GM18520 (cell line): Measurements from ENCODE around the gene NUFIP2.
"Not testable (repeated sequence)": the region's sequence is repeated elsewhere in the genome, so short reads cannot be mapped to it uniquely, and the experiment has no call there.

Experiments
- ATAC-seq: cut with Tn5 transposase; IDR thresholded peaks from one replicate; pipeline ENCODE4 v1.9.1; 2021; ENCODE audit not compliant: unreplicated experiment

NUFIP2 gene

DNA sequence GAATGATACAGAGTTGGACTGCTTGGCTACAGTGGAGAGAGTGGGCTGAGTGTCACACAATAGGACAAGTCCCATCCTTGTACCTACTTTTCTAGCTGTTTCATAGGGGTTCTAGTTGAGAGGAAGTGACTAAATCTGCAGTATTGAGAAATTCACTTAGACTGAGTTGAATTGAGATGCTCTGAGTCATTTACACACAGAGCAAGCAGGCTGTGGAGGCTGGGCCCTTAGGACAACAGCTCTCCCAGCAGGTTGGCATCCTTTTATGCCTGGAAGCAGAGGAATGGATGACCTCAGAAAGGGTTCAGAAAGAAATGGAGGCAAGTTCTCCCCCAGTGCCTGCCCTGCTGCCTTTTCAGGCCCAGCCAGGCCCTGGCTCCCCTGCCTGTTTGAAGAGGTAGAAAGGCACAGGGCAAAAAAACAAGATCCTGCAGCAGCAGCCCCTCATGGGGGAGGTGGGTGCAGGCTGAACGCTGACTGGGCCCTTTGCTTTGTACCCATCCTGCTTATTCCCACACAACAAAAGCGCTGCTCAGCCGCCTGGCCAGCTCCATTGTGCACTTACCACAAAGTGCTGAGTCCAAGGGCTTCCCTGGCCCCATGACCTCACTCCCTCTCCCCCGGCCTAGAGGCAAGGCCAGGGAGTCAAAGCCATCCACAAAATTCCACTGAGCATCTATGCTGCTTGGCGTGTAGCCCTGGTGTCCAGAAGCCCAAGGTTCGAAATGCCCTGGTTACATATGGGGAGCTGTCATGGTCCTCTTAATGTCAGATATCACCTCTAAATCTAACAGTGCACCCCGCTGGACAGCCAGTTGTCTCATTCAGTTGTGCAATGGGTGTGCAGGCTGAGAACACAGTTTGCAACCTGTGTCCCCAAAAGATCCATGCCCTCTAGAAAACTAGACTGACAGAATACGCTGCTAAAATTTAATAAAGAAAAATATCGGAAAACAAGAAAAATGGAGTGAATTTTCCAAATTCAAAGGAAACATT lies 52.7 kb downstream of the NUFIP2 start:
- ATAC-seq = no peak

DNA sequence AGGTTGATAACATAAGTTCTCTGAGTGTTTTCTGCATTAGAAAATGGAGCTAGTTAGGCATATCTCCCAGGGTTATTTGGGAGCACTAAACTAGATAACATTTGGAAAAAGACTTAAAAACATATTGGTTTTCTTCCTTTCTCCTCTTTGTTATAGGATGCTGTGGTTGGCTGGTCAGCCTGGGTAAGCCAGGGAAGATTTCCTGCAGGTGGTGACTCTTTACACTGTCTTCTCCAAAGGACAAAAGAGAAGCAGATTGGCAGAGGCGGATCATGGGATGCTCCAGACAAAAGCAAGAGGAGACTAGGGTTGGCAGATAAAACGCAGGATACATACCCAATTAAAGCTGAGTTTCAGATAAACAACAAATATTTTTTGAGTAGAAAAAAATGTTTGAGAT lies 53.5 kb downstream of the NUFIP2 start:
- no peak for ATAC-seq

DNA sequence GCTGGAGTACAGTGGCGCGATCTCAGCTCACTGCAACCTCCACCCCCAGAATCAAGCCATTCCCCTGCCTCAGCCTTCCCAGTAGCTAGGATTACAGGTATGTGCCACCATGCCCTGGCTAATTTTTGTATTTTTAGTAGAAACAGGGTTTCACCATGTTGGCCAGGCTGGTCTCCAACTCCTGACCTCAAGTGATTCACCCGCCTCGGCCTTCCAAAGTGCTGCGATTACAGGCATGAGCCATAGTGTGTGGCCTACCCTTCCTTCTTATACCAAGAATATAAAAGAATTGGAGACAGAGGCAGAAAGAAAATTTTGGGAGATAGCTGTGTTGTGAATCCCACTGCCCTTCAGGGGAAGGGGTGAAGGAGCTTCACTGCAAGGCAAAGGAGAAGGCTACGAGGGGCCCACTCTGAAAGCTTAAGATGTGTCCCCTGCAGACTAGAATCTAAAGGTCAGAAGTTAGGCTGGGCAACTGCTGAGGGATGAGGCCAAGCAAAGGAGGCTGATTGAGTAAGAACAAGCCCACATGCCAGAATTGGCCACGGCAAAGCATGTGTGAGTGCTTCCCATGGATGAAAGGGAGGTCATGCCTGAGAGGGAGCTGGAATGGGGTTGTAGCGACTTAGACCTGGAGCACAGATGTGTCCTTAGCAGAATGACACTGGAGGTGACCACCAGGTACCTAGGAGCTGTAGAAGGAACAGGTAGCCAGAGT lies 55.7 kb downstream of the NUFIP2 start:
- no peak for ATAC-seq

DNA sequence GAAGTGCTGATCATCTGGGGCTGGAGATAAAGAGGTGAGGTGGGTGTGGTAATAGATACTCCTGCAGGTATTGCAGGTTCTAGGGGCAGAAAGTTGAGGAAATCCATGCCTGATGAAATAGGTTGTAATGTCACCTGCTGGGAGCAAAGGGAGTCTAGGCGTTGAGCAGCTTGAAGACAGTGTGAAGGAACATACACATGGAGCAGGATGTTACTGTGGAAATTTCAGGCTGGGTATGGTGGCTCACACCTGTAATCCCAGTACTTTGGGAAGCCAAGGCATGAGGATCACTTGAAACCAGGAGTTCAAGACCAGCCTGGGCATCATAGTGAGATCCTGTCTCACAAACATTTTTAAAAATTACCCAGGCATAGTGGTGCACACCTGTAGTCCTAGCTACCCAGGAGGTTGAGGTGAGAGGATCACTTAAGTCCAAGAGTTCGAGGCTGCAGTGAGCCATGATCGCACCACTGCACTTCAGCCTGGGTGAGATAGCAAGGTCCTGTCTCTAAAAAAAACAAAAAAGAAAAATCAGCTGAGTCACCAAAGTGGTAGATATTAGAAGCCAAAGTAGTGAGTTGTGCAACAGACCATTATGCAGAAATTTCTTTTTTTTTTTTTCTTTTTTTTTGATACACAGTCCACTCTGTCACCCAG lies 56.3 kb downstream of the NUFIP2 start:
- ATAC-seq = no peak

DNA sequence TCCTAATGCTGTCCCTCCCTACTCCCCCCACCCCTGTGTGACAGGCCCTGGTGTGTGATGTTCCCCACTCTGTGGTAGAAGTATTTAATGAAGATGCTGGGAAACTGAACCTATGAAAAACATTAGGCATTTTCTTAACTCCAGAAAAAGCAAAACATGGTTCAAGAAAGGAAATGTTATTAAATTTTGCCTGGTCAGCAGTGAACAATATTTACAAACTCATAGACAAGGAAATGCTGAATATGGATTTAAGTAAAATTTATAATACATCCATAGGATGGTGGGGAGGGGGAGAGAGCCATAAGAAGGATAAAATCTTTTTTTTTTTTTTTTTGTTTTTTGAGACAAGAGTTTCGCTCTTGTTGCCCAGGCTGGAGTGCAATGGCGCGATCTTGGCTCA lies 58.0 kb downstream of the NUFIP2 start:
- no peak for ATAC-seq

DNA sequence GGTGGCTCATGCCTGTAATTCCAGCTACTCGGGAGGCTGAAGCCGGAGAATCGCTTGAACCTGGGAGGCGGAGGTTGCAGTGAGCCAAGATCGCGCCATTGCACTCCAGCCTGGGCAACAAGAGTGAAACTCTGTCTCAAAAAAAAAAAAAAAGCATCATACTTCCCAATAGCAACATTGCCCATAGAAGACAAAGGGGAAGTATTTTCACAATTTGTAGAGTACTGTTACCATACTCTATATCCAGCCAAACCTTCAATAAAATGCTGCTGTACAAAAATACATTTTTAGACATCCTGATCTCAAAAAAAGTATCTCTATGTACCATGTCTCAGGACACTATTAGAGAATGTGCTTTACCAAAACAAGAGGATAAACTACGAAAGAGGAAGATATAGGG lies 59.0 kb downstream of the NUFIP2 start:
- ATAC-seq = not testable (repeated sequence)

DNA sequence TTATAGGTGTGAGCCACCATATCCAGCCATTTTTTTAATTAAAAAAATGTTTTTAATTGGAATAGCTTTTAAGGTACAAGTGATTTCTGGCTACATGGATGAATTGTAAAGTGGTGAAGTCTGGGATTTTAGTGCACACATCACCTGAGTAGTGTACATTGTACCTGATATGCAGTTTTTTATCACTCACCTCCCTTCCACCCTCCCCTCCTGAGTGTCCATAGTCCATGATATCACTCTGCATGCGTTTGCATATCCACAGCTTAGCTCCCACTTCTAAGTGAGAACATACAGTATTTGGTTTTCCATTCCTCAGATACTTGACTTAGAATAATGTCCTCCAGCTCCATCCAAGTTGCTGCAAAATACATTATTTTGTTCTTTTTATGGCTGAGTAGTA lies 60.6 kb downstream of the NUFIP2 start:
- no peak for ATAC-seq

DNA sequence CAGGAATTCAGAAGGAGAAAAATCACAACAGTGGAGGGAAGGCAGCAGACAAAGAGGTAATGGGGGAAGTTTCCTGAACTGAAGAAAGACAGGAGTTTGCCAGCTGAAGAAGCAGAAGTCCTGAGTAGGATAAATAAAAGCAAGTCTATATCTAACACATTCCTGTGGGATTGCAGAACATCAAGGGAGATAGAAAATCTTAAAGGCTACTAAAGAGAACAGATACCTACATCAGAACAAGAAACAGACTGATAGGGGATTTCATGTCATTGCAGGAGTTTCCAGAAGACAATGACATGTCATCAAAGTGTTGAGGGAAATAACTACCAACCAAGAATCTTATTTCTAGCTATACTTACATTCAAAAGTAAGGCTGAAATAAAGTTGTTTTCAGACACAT lies 68.6 kb downstream of the NUFIP2 start:
- no peak for ATAC-seq

DNA sequence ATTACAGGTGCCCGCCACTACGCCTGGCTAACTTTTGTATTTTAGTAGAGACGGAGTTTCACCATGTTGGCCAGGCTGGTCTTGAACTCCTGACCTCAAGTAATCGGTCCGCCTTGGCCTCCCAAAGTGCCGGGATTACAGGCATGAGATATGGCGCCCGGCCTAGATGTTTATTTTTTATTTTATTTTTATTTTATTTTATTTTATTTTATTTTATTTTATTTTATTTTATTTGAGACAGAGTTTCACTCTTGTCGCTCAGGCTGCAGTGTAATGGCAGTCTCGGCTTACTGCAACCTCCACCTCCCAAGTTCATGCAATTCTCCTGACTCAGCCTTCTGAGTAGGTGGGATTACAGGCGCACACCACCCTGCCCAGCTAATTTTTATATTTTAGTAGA lies 72.6 kb downstream of the NUFIP2 start:
- not testable (repeated sequence) for ATAC-seq

DNA sequence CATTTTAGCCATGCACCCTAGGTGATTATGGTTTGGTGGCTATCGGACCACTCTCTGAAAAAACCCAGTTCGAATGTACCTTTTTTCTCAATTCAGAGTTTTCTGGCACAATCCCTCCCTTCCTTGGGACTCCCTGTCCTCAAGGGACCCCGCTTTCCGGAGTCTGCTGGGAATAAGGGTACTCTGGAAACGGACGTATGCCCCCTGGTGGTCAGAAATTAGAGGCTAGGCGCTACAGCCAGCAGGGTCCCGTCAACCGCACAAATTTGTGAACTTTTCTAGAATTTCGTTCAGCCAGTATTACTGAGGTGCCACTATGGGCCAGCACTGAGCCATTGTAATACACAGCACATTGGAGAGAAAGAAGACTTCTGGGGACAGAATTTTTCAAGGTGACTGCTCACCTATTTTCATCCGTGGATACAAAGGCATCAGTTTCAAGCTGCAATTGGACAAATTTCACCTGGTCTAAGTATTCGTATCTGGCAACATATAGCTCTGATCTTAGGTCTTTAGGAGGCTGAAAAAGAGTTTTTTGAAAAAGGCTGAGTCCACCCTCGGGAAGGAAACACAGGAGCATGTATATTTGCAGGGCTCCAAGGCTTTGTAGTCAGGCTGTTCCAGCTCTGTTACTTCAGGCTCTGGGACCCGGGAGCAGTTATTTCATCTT lies 74.4 kb downstream of the NUFIP2 start:
- no peak for ATAC-seq

DNA sequence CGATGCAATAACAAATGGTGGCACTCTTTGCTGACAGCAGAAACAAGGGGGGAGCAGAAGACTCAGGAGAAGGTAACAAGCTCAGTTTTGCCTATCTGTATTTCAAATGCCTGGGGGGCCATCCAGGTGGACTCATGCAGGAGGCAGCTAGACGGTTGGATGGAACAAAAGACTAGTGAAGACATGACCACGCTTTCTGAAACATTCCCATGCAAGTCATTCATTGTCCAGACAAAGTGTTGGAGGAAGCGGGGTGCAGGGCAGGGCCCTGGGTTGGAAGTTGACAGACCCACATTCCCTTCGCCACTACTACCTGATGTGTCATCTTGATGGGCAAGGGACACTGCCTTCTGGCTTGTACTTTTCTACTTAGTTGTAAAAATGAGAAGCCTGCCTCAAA lies 77.1 kb downstream of the NUFIP2 start:
- ATAC-seq = no peak

DNA sequence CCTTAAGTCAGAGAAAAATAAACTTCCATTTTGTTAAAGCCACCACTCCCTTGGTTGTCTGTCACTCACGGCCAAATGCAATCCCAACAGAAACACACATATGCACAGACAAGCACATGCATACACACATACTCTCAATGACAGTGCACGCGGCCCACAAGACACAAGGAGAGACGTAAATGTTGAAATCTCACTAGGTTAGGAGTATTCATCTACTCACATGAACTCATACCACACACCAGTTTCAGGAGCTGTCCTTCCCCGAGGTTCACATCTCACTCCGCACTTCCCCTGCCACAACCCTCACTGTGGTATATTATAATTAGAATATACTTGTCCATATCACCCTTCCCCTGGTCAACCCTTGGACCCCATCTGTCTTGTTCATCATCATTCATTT lies 77.8 kb downstream of the NUFIP2 start:
- no peak for ATAC-seq

DNA sequence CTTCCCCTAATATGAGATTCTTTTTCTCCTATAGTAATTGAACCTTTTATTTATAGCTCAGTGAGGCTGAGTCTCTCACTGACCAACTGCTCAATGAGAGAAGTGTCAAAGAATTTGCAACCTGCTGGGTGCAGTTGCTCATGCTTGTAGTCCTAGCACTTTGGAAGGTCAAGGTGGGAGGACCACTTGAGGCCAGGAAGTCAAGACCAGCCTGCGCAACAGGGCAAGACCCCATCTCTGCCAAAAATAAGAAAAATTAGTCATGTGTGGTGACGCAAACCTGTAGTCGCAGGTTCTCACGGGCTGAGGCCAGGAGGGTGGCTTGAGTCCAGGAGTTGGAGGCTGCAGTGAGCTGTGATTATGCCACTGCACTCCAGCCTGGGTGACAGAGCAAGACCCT lies 78.2 kb downstream of the NUFIP2 start:
- ATAC-seq = no peak

DNA sequence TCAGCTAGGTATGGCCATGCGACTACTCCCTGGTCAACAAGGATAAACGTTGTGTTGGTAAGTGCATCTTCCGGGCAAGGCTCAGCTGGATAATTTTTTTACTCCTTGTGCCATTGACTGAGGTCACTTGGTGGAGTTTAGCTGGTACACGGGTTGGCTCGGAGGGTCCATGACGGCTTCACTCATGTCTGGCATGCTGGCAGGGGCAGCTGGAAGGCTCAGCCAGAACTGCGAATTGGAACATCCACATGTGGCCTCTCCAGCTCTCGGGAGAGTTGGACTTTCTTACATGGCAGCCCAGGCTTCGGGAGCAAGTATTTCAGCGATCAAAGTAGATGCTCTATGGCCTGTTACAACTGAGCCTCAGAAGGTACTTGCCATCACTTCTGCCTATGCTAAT lies 78.8 kb downstream of the NUFIP2 start:
- no peak for ATAC-seq

DNA sequence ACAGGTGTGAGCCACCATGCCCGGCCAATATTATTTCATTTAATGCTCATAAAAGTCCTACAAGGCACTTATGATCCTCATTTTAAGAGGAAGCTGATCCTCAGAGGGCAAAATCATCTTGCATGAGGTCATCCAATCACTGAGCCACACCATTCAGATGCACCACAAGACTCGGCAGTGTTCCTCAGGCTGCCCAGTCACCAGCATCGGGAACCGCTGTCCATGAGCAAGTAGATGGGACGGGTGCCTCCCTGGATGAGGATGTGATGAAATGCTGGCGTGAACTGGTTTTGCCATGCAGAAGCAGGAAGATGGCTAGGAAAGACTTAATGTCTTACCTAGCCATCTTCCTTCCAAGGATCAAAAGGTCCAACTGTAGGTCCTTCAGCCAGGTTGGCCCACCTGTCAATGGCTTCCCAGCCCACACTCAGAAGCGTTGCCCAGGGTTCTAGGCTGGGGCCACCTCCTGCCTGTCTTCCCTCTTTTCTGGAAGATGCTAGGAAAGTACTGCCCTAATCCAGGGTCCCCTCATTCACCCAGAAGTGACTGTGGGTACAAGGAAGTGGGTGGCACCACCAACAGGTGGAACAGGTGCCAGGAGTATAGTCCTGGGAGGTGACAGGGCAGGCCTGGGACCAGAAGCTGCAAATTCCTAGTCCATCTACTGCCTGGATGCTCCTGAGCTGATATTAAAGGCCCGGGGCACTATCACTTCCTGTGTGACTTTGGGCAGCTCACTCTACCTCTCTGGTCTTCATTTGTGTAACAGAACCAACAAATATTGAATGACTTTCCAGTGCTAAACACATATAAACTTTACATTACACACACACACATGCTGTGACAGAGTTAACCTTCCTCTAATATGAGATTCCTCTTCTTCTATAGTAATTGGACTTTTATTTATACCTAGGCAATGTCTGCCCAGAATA lies 79.5 kb downstream of the NUFIP2 start:
- no peak for ATAC-seq

DNA sequence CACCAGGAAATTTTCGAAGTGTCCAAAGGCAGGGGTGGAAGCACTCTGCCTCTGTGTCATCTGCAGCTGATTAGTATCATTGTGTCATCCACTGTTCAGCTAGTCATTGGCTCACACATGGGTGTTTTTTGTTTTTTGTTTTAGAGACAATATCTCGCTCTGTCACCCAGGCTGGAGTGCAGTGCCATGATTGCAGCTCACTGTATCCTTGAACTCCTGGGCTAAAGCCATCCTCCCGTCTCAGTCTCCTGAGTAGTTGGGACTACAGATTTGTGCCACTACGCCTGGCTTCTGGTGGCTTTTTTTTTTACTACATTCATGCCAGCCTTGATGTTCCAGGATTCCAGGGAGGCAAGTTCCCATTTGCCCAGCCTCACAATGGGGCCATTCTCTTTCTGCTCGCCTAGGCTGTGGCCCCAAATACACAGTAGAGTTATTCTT lies 81.2 kb downstream of the NUFIP2 start:
- ATAC-seq = no peak

DNA sequence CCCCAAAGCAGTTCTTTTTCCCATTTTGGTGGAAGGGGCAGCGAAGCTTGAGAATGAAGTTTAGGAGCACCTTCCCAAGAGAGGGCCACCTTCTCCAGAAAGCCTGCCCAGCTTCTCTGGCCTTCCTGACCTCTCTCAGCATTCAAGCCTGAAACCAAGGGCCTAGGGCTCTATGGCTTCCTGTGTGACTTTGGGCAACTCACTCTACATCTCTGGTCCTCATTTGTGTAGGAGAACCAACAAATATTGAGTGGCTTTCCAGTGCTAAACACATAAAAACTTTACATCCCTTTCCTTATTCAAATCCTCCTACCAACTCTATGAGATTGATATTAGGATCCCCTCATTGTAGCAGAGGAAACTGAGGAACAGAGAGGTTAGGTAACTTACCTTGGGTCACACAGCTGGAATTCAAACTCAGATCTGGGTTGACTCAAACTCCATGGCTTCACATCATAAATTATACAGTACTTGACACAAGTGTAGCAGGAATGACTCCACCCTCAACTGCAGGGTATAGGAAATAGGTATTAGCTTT lies 81.8 kb downstream of the NUFIP2 start:
- no peak for ATAC-seq

DNA sequence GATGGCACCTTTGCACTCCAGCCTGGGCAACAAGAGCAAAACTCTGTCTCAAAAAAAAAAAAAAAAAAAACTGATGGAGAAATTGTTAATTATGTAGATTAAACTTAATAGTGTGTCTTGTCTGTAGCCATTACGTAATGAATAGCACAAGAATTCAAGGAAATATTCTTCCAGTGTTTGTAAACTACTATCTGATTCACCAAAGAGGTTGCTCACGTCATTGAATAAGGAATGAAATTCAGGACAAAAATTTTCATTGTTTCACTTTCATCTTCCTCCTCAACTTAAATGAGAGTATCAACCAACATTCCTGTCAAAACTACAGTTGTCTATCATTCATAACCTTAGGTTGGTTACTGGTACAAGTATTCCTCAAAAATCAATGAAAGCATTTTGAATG lies 83.1 kb downstream of the NUFIP2 start:
- ATAC-seq = no peak

DNA sequence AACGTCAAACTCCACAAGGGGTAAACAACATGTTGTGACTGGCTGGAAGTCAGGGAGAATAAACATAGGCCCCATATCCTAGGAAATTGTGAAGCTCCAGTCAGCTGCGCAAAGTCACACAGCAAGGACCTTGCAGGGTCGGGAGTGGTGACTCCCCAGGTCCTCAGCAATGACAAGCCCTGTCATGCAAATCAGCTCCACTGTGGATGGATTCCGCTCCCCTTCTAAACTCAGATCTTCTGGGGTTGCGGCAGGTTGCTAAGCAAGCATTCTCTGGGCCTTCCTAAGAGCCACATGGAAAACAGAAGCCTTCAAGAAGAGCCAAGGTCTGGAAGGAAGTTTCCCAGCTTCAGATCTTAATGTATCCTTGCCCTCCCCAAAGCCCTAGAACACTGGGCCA lies 84.9 kb downstream of the NUFIP2 start:
- no peak for ATAC-seq

DNA sequence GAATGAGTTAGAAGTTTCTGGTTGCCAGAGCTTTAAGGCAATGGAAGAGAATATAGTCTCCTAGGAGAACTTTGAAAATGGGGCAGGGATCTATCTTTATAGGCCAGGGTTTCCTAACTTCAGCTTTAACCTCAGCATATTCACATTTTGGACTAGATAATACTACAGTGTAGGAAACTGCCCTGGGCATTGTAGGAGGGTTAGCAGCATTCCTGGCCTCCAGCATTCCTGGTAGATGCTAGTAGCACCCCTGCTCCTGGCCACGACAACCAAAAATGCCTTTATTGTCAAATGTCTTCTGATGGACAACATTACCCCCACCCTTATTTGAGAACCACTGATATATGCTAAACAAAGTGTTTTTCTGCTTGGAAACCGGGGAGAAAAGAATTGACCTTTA lies 86.0 kb downstream of the NUFIP2 start:
- no peak for ATAC-seq
